Inferior parietal cortex (tissue), 1 donor: ENCODE data around the gene INTS1.
A peak's percentile ranks its signal among the peaks of the same experiment; 100 is the strongest.

Experiments
- DNase-seq: peaks from one replicate; pipeline ENCODE4 v3.0.0-alpha.2; 2016; ENCODE audit errors: extremely low spot score

The INTS1 gene

DNA sequence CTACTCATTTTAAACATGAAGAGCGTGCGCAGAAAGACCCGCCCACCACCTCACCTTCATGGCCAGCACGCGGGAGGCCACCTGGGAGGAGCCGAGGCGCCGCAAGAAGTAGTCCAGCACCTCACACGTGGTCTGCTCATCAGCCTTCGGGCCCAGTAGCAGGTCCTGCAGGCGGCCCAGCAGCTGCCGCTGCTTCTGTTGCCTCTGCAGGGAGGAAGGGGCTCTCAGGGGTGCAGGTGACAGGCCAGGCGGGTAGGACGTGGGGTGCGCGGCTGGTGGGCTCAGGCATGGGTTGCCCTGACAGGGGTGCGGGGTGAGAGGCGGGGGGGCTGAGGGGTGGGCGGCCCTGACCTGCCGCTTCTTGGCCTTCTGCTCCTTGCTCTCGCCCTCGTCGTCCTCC is 17.6 kb downstream of the INTS1 start:
- no peak for DNase-seq

DNA sequence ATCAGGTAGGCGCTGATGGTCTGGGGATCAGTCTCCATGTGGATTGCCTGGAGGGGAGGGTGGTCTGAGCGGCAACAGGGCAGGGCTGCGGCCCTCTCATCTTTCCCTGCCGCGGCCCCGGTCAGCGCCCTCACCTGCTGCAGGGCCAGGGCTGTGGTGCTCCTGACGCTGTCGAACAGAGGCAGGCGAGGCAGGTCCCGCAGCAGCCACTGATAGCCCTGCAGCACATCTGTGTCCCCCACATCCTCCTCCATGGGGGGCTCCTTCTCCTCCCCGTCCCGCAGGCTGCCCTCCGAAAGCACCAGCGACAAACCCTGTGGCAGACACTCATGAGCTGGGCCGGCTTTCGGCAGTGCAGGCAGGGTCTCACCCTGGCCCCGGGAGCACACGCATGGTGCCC is 19.0 kb downstream of the INTS1 start:
- no peak for DNase-seq

DNA sequence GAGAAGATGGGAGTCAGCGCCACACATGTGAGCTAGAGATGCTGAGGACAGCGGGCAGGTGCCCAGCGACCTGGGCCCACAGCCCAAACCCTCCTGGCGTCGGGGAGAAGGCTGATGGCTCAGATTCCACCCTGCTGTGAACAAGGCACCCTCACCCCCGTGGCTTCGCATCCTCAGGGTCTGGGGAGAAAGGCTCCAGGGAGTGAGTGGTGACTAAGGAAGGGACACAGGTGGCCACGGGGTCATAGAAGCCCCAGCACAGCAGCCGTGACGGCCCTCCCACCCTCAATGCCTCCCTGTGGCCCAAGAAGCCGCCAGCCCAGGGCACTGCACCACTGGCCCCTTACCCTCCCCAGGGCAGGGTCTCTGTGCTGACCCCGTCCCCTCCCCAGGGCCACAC is 19.6 kb downstream of the INTS1 start:
- no peak for DNase-seq

DNA sequence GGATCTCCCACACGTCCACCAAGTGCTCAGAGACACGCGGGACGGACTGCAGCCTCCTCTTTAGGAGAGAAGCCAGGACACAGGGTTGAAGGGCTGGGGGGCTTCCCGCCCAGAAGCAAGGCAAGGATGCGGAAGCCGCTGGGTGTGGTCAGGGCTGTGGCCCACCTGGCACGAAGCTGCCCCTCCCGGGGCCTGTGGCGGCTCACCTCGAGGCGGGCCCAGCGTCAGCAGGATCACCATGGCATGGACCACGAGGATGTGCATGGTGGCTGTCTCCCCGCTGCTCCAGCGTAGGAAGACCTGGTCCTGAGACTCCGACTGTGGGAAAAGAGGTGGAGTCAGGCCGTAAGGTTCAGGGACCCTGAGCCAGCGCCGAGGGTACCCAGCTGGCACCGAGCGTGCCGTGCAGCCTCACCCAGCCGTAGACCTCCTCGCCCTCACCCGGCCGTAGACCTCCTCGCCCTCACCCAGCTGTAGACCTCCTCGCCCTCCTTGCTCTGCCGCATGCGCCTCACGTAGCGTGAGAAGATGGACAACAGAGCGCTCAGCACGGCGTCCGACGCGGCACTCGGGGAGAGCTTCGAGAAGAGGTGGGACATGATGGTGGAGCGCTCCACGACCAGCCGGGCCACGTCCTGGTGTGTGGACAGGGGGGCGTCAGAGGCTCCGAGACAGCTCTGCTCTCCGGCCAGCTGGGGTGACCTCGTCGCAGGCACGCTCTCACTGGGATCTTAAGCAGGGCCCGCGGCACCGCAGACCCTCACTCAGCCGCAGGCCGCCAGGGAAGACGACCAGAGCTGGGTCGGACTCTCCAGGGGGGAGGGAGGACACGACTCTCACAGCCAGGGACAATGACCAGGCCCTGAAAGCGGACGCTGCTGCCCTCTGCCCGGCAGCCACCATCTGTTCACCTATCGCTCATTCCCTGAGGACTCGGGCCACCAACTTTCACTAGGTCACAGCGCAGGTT is 20.4 kb downstream of the INTS1 start:
- no peak for DNase-seq

DNA sequence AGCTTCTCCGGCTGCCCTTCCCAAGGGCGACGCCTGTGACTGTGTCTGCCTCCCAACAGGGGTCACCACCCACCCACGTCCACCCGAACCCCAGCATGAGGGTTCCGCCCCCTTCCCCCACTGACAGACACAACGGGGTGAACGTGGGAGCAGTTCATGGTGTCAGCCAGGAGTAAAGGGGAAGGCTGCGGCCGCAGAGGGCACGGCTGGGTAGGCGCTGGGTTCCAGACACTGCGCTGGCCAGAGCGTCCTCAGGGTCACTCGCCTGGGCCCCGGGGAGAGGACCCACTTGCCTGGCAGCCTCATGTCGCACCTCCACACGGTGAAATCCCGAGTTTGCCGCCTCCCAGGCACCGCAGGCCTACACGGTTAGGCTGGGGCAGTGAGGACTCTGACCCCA is 21.1 kb downstream of the INTS1 start:
- DNase-seq, result no peak

DNA sequence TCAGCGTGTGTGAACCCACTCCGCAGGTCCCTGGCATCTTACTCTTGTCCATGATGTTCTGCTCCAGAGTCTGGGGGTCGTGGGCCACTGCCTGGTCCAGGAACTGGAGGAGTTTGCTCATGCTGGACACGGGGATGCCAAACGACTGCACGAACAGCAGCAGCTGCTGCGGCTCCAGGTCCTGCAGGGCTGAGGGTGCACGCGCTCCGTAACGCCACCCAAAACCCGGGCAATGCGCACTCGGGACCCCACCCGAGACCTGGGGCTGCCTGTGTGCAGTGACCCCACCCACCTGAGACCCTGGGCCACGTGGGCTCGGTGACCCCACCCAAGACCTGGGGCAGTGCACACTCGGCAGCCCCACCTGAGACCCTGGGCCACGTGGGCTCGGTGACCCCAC is 22.9 kb downstream of the INTS1 start:
- DNase-seq, result no peak

DNA sequence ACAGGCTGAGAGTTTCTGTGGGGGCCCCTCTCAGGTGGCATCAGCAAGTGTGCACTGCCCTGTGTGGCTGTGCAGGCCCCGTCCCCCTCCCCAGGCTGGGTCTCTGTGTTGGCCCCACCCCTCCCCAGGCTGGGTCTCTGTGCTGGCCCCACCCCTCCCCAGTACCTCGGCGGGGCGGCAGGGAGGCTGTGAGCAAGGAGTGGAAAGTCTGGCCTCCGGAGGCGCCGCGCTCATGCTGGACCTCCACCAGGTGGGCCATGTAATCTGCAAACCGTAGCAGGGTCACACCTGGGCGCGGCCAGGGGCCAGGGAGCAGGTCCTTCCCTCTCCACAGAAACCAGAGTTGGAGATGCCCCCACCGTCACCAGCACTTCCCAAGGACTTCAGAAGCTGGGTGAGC is 23.5 kb downstream of the INTS1 start:
- DNase-seq, result no peak

DNA sequence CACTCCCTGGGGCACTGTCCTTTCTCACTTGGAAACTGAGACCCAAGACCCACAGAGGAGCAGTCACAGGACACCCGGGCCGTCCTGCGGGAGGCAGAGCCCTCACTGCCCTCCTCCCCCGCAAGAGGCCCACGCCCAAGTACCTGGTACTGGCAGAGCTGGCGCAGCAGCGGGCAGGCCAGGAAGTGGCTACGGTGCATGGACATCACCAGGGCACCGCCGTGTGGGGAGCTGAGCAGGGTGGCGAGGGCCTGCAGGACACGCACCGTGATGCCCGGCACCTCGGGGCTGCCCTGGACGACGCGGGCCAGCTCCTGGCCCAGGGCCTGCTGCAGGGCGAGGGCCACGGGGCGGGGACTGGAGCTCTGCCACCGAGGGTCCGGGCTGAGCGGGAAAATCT is 24.9 kb downstream of the INTS1 start:
- DNase-seq, result no peak

DNA sequence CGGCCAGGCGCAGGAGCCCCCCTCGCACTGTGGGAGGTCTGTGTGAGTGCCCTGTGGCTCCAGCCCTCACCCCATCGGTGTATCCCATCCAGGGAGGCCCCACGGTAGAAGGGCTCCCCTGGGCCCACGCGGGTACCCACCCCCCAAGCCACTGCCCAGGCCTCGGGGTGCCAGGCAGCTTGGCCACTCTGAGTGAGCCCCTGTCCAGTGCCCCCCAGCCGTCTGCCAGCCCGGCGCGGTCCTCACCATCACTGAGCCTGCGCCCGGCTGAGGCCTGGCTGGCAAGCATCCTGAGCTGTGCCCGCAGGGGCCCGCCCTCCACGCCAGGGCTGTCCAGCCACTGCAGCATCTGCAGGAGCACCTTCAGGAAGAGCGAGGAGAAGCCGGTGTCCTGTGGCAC is 25.7 kb downstream of the INTS1 start:
- no peak for DNase-seq

DNA sequence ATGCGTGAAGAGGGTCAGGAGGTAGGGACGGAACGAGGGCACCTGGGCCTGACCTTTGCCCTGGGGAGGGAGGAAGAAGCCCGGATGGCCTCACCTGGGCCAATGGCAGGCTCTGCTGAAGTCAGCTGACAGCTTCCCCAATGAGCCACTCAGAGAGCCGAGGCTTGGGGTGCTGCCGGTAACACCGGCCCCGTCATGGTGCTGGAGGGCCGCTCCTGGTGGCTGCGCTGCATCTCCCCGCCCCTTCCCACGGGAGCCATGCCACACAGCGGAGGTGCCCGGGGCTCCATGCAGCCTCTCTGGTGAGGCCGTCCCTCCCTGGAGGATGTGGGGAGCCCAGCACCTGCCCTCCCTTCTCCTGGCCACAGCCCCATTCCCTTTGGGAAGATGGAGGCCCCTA is 27.3 kb downstream of the INTS1 start:
- DNase-seq, result no peak

DNA sequence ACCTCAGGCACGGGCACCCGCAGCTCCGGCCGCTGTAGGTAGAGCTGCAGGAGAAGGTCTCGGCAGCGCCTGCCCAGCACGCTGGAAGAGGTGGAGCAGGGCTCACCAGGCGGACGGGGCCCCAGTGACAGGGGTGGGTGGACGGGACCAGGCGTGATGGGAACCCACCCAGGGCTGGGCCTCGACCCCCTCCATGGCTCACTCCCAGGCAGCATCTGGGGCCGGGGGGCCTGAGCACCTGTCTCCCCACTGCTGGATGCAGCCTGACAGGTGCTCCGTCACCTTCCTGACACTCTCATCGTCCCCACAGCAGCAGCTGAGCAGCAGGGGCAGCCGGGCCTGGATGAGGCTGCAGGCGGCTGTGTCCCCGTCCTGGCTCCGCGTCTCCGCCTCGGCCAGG is 28.2 kb downstream of the INTS1 start:
- DNase-seq, result no peak

DNA sequence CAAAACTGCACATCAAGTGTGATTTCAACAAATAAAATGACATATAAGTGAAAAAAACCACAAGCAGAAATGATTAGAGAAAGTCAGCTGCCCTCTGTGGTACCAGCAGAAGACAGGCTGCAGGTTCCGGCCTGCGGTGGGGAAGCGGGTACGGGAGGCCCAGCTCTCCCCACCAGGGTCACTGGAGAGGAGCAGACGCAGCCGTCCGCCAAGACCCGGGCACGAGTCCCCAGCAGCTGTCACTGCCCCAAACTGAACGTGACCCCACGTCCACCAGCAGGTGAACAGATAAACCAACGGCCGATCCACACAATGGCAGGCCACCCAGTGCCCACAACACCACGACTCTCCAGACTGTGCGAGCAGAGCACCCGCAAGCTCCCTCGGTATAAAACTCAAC is 28.8 kb downstream of the INTS1 start:
- DNase-seq, result no peak

DNA sequence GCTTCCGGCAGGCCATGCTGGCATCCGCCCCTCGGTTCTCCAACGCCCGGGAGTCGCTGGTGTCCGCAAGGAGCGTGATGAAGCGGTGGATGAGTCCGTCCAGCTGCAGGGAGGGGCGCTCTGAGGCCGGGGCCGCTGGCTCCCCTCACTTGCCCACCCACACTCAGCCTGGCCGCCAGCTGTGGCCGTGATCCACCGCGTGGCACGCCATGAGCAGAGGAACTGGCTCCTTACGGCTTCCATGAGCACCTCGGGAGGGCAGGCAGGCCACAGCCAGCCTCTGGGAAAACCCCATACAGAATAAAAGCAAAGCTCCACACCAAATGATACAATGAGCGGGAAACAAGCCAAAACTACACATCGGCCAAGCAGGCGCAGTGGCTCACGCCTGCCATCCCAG is 29.5 kb downstream of the INTS1 start:
- no peak for DNase-seq

DNA sequence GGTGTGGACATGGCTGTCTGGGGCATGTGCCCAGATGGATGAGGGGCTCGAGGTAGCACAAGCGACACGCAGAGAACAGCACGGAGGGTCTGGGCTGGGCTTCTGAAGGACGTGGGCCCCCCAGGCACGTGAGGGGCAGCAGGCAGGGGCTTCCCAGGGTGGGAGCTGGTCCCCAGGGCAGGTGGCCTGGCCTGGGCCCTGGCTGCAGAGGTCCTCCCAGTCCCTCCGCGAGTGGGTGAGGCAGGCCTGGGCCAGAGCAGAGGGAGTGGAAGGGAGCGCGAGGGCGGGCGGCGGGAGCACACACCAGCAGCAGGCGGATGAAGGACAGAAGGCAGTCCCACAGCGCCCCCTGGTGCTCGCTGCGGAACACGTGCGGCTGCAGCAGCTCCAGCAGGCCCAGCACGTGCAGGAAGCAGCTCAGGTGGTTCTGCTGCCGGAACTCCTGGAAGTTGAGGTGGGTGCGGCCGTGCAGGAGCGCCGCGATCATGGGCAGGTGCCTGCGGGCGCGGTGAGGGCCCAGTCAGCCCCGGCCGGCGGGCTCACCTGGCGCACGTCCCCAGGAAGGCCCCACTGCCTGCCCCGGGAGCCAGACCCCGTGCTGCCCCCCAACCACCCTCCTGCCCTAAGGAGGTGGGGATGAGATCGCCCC is 30.2 kb downstream of the INTS1 start:
- DNase-seq, result peak; percentile 80

DNA sequence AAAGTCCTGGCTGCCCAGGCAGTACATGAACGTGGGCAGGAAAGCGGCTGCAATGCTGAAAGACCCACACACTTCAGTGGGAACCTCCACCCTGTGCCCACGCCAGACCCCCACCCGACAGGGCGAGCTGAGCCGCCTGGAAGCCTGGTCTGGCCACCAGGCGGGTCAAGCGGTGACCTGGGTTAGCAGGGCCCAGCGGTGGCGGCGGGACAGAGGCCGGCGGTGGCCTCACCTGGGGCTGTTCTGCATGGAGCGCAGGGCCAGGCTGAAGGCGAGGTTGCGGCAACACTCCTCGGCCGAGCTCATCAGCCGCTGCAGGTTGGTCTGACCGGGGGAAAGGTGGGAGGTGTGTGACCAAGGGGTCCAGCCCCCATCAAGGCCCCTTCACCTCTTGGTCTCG is 33.3 kb downstream of the INTS1 start:
- no peak for DNase-seq

DNA sequence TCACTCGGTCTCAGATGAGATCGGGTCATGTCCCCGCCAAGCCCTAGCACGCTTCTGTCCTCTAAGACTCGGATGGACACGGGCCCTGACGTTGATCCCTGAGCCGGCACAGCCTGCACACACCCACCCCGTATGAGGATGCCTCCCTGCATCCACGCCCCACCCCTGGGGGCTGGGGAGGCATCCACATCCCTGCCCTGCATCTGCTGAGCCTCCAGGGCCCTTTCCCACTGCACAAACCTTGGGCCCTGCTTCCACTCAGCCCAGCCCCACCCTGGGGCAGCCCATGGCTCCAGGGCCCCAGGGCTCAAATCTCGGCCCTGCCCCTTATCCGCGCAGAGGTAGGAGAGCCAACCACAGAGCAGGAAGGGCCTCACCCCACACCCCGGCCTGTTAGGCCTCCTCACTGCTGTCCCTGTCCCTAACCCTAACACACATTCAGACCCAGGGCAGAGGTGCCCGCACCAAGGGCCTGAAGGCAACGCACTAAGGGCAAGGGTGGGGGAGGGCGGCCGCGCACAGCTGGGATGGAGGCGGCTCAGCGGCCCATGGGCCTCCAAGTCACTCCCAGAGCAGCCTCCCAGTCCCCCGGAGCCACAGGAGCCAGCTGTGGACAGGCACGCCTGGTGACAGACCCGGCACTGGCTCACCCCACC is 35.4 kb downstream of the INTS1 start:
- no peak for DNase-seq

DNA sequence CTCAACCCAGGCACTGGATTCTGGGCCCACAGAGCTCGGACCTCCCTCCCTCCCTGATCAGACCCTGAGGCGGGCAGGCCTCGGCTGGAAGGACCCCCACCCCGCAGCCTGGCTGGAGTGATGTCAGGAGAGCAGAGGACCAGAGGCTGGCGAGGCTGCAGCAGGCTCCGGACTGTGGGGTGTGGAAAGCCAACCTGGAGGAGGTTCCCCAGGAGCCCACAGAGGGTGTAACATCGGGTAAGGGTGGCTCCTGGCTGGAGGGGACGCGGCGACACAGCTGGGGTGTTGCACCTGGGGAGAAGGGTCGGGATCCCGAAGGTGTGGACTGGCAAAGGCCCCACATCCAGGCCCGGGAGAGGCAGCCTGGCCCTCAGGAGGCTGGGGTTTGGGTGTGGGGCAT is 36.0 kb downstream of the INTS1 start:
- no peak for DNase-seq

DNA sequence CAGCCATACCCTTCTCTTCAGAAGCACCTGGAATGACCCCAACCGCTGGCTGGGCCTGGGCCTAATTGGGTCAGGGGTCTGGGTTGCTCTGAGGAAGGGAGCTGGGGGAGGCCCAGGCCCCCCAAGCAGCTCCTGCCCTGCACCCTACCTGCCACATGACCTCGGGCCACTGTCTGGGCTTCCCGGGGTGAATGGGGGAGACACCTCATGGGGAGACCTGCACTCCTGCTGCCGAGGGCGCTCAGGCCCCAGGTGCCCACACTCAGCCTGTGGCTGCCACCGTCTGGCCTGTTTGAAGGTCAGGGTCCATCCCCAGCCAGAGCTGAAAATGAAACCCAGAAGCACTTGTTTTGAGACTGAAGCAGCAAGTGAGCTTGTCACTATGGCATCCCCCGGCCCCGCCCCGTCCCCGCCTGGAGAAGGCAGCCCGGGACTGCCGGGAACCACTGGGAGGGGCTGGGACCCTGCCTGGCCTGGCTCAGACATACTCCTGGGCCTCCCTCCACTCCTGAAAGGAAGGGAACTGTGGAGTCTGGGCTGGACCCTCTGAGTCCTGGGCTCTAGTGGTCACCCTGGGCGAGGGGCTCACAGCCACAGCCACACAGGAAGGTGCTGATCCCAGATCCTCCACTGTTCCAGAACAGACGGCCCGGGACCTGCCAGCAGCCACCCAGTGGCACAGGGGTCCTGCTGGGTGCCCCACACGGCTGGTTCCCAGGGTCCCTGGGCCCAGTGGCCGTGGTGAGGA is 37.5 kb downstream of the INTS1 start:
- no peak for DNase-seq

DNA sequence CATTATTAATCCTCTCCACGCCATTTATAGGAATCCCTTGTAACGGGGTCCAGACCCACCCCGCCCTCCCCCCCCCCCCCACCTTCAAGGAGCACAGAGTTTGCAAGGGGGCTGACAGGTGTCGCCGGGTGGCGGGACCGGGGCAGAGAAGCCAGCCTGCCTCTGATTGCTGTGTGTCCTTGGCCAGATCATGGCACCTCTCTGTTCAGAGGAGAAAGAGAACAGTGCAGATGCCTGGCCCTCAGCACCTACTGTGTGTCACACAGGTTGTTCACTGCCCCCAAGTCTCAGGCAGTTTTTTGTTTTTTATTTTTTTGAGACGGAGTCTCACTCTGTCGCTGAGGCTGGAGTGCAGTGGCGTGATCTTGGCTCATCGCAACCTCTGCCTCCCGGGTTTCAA is 39.5 kb downstream of the INTS1 start:
- no peak for DNase-seq

DNA sequence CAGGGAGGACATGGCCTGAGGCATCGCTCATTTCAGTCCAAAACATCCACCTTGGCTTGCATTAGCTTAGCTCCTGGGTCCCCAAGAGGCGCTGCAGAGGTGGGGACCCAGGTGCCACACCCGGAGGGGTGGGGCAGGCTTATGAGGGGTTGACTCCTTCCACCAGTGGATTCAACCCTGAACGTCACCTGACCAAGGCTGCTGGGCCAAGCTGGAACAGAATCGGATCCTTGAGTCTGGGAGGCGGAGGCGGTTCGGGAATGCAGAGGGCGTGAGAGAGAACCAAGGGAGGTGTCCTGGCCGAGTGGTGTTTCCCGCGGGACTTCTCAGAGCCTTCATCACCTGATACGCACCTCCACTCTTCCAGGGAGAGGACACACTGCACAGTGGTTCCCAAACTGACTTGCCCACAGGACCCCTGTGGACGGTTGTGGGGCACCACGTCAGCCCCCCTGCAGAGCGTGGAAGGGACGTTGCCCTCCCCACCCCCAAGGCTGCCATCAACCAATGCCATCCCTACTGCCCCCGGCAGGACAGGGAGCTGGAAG is 40.4 kb downstream of the INTS1 start:
- DNase-seq, result no peak

DNA sequence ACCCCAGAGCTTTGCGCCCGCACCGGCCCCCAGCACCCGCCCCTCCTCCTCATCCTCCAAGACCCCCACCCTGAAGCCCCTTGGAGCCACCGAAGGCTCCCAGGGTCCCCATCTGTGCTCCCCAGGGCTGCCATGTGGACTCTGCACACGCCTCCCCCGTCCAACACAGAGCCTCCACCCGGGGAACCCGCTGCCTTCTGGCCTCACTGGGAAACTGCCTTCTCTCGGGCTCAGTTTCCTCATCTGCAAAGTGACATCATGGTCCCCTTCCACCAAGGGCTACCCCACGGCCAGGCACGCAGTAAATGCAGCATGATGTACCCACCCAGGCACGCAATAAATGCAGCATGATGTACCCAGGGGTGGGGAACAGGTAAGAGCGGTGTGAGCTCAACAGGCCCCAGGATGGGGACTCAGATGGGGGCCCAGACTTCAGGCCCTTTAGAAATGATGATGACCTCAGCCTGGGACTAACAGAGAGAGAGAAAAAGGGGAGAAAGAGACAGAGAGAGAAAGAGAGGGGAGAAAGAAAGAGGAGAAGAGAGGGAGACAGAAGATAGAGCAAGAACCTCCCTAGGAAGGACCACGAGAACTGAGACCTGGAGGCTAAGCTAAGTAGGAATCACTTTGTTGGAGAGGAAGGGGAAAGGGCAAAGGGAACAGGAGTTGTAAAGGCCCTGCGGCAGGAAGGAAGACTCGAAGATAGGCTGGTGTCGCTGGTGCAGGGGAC is 42.4 kb downstream of the INTS1 start:
- DNase-seq, result no peak
